DND-41 (cell line): ENCODE results near the gene DDX1.

Experiments
- ATAC-seq: fragments of 200-7000 bp; cut with Tn5 transposase; 3 replicates; pipeline ENCODE4 v1.9.1; 2021; ENCODE audit warnings: low read depth; ENCODE audit not compliant: insufficient read depth
- DNase-seq: peaks from one replicate; pipeline ENCODE4 v3.0.0-alpha.2; 2020
- H2AFZ ChIP-seq: 2 replicates; pipeline ENCODE4 v1.6.0; 2012; ENCODE audit warnings: low read depth, low read length
- H3K27ac ChIP-seq: 2 replicates; pipeline ENCODE4 v1.5.1; 2012; ENCODE audit warnings: low read length, inconsistent platforms
- H3K27me3 ChIP-seq: fragments of 200-600 bp; sonication (generic); 2 replicates; pipeline ENCODE4 v1.6.0; 2012; ENCODE audit warnings: low read length, mild to moderate bottlenecking, inconsistent platforms; ENCODE audit not compliant: insufficient read depth, poor library complexity
- H3K36me3 ChIP-seq: 2 replicates; pipeline ENCODE4 v1.5.1; 2012; ENCODE audit warnings: low read length, inconsistent platforms; ENCODE audit not compliant: insufficient read depth
- H3K4me1 ChIP-seq: 2 replicates; pipeline ENCODE4 v1.5.1; 2012; ENCODE audit warnings: mild to moderate bottlenecking, low read length; ENCODE audit not compliant: insufficient read depth
- H3K4me2 ChIP-seq: 2 replicates; pipeline ENCODE4 v1.6.0; 2012; ENCODE audit warnings: mild to moderate bottlenecking, moderate library complexity, low read length, inconsistent platforms; ENCODE audit not compliant: insufficient read depth
- H3K4me3 ChIP-seq, 2 experiments: fragments of 200-600 bp in 1 of 2; shearing (Covaris generic) in 1 of 2; 2 replicates each; pipeline ENCODE4 v1.5.1; 2012 to 2016; ENCODE audit warnings: inconsistent platforms in 2 of 2, low read length in 2 of 2, mild to moderate bottlenecking in 2 of 2, low read depth in 1 of 2, moderate library complexity in 1 of 2
- H3K79me2 ChIP-seq: 2 replicates; pipeline ENCODE4 v1.6.0; 2012; ENCODE audit warnings: low read length, inconsistent platforms; ENCODE audit not compliant: insufficient read depth
- H3K9ac ChIP-seq: 2 replicates; pipeline ENCODE4 v1.6.0; 2012; ENCODE audit warnings: low read depth, mild to moderate bottlenecking, inconsistent platforms, low read length, moderate library complexity
- H3K9me3 ChIP-seq: 2 replicates; pipeline ENCODE4 v1.5.1; 2012; ENCODE audit warnings: low read length, moderate library complexity, mild to moderate bottlenecking, inconsistent platforms; ENCODE audit not compliant: insufficient read depth, severe bottlenecking
- H4K20me1 ChIP-seq: 2 replicates; pipeline ENCODE4 v1.6.0; 2012; ENCODE audit warnings: low read length; ENCODE audit not compliant: insufficient read depth
- CTCF ChIP-seq: IDR thresholded peaks from 2 replicates; pipeline ENCODE4 v1.5.1; 2012; ENCODE audit warnings: borderline replicate concordance, low read length, moderate library complexity, mild to moderate bottlenecking; ENCODE audit not compliant: poor library complexity, severe bottlenecking; ENCODE audit errors: extremely low read depth
- EZH2 ChIP-seq: IDR thresholded peaks from 3 replicates; pipeline ENCODE4 v1.6.1; 2012; ENCODE audit warnings: borderline replicate concordance, low read depth, mild to moderate bottlenecking, moderate library complexity, low read length, inconsistent platforms; ENCODE audit not compliant: severe bottlenecking

The DDX1 gene

DNA sequence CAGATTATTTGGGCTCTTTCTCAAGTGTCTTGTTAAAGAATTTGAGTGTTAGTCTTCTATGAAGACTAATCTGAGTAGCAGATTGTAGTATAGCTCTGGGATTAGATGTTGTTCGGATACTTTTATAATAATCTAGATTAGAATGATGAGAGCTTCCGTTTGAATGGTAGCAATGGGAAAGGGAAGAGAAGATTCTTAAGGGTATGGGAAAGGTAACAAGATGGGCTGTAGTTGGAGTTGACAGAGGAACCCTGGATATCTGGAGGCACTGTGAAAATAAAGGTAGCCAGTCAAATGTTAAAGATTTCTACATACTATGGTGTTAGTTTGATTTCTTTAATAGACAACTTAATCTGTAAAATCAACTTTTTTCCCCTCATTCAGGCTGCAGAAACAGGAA, 4.7 kb downstream of the DDX1 start:
- no peak for DNase-seq
- Histone ChIP-seq H3K4me2 (no peak overlapping the region), H3K4me3 (no peak overlapping the region), H3K27me3 (no peaks in the 10 kb centered on the region), H2AFZ (no peak overlapping the region), H3K4me1 (peaks cover 25% of the 10 kb centered on the region), H3K36me3 (peaks cover 66% of the 10 kb centered on the region), H3K27ac (no peak overlapping the region), H4K20me1 (peaks cover 8% of the 10 kb centered on the region; the same call in 1 of the 2 replicates), H3K9ac (no peak overlapping the region), H3K79me2 (peaks cover 46% of the 10 kb centered on the region), H3K9me3 (no peaks in the 10 kb centered on the region)
- ATAC-seq: no peak
- no peak for TF ChIP-seq EZH2
- TF ChIP-seq CTCF: no peak

DNA sequence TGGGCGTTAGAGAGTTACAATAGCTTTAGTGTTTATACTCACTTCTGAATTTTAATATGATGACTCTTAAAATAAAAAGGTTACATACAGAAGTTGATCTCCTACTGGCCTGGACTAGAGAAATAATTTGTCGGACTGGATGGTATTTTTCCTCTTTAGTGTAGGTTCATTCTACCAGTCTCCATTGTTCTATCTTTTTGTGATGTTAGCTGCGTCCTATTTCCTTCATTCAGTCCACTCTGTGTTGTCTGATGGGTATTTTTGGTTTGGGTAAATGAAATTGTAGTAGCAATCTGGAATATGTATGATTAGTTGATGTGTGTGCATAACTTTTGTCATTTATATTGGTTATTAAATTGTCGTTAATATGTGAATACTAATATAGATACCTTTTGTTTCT, 5.3 kb downstream of the DDX1 start:
- H3K36me3 ChIP-seq: peaks cover 72% of the 10 kb centered on the region
- no peaks in the 10 kb centered on the region for H3K9me3 ChIP-seq
- no peak overlapping the region for H3K4me3 ChIP-seq
- peaks cover 24% of the 10 kb centered on the region for H3K4me1 ChIP-seq
- peaks cover 8% of the 10 kb centered on the region; the same call in 1 of the 2 replicates for H4K20me1 ChIP-seq
- no peak overlapping the region for H3K27ac ChIP-seq
- no peak overlapping the region for H2AFZ ChIP-seq
- peaks cover 41% of the 10 kb centered on the region for H3K79me2 ChIP-seq
- no peak overlapping the region for H3K4me2 ChIP-seq
- DNase-seq (no peak), ATAC-seq (no peak)
- H3K9ac ChIP-seq: no peak overlapping the region
- no peaks in the 10 kb centered on the region for H3K27me3 ChIP-seq
- TF ChIP-seq CTCF (no peak), EZH2 (no peak)

DNA sequence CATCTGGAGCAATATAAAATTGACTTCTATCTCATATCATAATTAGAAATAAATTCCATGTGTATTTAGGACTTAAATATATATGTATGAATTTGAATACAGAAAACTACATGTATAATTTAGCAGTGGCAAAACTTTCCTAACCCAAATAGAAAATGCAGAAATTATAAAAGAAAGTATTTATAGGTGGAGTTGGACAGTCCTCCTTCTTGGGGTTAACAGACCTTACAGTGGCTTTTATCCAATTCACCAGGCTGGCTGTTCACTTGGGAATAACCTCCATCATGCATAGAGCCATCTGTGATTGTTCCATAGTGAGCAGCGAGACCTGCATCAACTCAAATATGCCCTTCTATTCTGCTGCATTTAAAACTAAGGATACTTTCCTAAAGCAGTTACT, 8.3 kb downstream of the DDX1 start:
- DNase-seq (no peak), ATAC-seq (no peak)
- peaks cover 11% of the 10 kb centered on the region for H3K79me2 ChIP-seq
- H3K4me2 ChIP-seq: no peak overlapping the region
- no peak overlapping the region for H2AFZ ChIP-seq
- H3K36me3 ChIP-seq: peaks cover 97% of the 10 kb centered on the region
- no peaks in the 10 kb centered on the region for H3K27me3 ChIP-seq
- no peak for TF ChIP-seq EZH2
- no peak for TF ChIP-seq CTCF
- H3K4me3 ChIP-seq: no peak overlapping the region
- no peaks in the 10 kb centered on the region; the same call in 1 of the 2 replicates for H4K20me1 ChIP-seq
- H3K9ac ChIP-seq: no peak overlapping the region
- H3K27ac ChIP-seq: no peak overlapping the region
- H3K4me1 ChIP-seq: peaks cover under 1% of the 10 kb centered on the region; the same call in 1 of the 2 replicates
- no peaks in the 10 kb centered on the region for H3K9me3 ChIP-seq

DNA sequence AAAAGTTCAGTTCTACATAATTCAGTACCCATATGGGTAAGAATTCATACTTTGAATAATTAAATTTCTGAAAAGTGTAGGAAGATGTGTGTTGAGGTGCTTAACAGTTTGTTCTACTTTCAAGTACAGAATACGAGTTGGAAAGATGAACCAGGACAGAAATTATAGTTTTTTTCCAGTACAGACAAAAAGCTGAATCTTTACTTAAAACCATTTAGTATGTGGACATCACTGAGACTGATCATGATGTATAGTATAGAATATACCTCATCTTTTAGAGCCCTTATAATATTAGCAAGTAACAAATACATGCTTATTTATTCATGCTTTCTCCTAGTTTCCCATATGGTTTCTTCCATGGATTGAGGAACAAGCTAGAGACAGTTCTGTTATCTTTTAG, 10.0 kb downstream of the DDX1 start:
- H2AFZ ChIP-seq: no peak overlapping the region
- H3K9me3 ChIP-seq: no peaks in the 10 kb centered on the region
- H3K9ac ChIP-seq: no peak overlapping the region
- H3K4me1 ChIP-seq: no peaks in the 10 kb centered on the region
- H3K27ac ChIP-seq: no peak overlapping the region
- ATAC-seq (no peak), DNase-seq (no peak)
- no peaks in the 10 kb centered on the region; the same call in 1 of the 2 replicates for H4K20me1 ChIP-seq
- TF ChIP-seq CTCF: no peak
- no peak for TF ChIP-seq EZH2
- peaks cover 97% of the 10 kb centered on the region for H3K36me3 ChIP-seq
- no peaks in the 10 kb centered on the region for H3K27me3 ChIP-seq
- no peaks in the 10 kb centered on the region for H3K79me2 ChIP-seq
- H3K4me2 ChIP-seq: no peak overlapping the region
- H3K4me3 ChIP-seq: no peak overlapping the region
